HG03045 (cell line): ENCODE results near the gene C10orf120.

Experiments
- ATAC-seq: cut with Tn5 transposase; IDR thresholded peaks from one replicate; pipeline ENCODE4 v1.9.1; 2021; ENCODE audit warnings: mild to moderate bottlenecking, moderate library complexity; ENCODE audit not compliant: unreplicated experiment

C10orf120 gene

GRCh38 chr10:122699796-122700455 lies at the start of gene C10orf120:
Gene C10orf120, minus strand, starts transcription at chr10:122699846. Its CDS starts 56 bp downstream, at chr10:122699790.
- no peak for ATAC-seq

DNA sequence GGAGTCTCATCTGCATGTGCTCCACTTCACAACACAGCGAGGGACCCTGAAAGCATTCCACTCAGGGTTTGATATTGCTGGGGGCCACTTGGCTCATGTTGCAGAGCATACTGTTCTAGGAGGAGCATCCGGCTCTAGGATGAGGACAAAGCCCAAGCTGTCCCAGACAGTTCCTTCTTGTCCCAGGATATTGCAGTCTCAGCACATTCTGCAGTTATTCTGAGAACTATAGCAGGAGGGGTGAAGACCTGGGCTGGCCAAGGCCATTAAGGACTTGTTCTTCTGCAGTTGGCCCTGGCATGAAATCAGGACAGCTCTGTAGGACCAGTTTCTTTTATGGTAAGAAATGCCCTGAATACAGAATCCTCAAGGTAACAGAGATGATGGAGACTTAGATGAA lies 48.9 kb upstream of the C10orf120 start:
- ATAC-seq, result no peak

DNA sequence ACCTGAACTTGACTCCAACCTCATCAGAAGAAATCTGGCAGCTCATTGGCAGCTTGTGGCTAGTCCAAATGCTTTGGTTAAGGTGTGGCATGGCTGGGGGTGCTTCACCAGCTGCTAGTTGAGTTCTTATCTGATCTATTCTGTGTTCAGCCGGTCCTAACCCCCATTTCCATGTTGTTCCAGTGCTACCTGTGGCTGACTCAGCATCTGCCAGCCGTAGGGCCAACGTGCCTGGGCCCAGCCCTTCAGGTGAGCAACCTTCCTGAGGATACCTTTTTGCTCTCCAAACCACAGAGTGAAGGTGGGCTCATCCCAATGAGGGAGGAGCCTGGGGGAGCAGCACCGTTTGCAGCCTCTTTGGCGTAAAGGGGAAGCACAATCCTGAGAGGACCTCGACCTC lies 46.8 kb upstream of the C10orf120 start:
- no peak for ATAC-seq

DNA sequence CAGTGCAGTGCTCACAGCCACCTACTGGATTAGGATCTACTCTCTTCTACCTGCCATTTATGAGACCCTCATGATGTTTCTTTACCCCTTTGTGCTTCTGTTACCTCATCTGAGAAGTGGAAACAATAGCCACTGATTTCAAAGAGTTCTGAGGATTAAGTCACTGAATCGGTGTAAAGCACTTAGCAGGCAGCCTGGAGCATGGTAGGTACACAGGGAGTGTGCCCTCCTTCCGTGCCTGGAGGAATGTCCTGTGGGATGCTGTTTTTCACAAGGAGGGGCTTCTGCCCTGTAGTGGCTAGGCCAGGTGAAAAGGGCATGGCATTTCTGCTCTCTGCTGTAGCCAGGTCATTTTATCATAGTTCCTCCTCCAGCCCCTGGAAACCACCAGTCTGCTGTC lies 44.6 kb upstream of the C10orf120 start:
- no peak for ATAC-seq

DNA sequence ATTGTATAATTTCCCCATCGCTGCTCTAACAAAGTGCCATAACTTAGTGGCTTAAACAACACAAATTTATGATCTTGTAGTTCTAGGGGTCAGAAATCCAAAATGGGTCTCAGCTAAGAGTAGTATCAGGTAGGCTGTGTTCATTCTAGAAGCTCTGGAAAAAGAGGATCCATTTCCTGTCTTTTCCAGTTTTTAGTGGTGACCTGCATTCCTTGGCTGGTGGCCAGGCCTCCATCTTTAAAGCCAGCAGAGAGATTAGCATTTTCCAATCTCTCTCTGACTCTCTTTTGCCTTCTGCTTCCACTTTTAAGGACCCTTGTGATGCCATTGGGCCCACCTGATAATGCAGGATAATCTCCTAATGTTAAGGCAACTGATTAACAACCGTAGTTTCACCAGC lies 41.0 kb upstream of the C10orf120 start:
- ATAC-seq, result no peak

- no peak for ATAC-seq
Observed at GRCh38 chr10:122738031-122738430, 38.4 kb upstream of the C10orf120 start.

GRCh38 chr10:122733931-122734665 lies 34.5 kb upstream of the C10orf120 start:
- ATAC-seq, result no peak

GRCh38 chr10:122733443-122733842 lies 33.8 kb upstream of the C10orf120 start:
- no peak for ATAC-seq

DNA sequence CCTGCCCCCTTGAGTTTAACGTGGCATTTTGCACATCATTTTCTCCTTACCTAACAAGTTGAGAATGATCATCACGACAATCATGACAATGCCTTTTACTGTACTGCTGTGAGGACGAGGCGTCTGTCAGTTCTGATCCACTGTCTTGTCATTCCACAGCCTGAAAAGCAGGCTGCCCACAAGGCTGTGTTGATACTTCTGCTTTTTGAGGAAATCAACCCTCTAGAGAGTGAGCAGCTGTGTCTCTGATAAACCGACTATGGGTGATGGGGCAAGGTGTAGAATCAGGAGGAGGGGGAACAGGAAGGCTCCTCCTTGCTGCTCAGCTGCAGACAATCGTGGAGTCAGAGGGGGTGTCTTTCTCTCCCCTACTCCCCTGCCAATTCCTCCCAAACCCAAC lies 30.6 kb upstream of the C10orf120 start:
- ATAC-seq, result no peak

DNA sequence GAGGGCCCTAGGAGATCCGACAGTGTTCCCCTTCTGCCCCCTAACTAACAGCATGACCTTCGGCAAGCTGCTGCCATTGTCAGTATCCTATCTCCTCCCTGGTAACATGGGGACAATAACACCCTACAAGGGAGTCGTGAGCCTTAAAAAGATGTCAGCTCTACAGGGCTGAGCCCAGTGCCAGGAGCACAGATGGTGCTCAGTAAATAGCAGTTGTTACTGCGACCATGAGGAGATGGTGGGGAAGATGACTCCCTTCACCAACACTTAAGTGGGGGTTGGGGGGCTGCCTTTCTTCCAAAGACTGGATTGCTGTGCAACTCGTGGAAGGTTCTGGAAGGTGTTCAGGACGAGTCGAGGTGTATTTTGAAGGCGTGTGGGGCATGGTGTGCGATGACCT lies 29.5 kb upstream of the C10orf120 start:
- no peak for ATAC-seq

- no peak for ATAC-seq
Observed at GRCh38 chr10:122727426-122727825, 27.8 kb upstream of the C10orf120 start.

- no peak for ATAC-seq
Observed at GRCh38 chr10:122725768-122726167, 26.1 kb upstream of the C10orf120 start.

GRCh38 chr10:122725006-122725405 lies 25.4 kb upstream of the C10orf120 start:
- ATAC-seq, result no peak

- ATAC-seq, result no peak
Observed at GRCh38 chr10:122721111-122721510, 21.5 kb upstream of the C10orf120 start.

DNA sequence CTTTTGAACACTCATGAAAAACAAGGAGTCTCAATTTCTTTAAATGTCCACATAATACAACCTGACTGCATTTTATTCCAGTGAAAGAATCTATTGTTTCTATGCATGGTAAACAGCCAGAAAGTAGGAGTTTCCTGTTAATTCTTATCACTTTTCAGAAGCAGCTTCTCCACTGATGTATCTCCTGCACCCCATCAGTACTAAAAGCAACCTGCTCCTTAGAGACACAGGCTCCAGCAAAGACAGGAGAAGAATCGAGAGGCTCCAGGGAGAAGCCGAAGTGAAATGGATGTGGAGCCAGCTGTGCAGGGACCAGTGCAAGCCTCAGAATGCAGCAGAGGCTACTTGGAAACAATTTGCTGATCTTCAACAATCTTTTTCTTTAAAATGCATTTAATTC lies 16.4 kb upstream of the C10orf120 start:
- ATAC-seq, result no peak

GRCh38 chr10:122715576-122715975 lies 15.9 kb upstream of the C10orf120 start:
- no peak for ATAC-seq

DNA sequence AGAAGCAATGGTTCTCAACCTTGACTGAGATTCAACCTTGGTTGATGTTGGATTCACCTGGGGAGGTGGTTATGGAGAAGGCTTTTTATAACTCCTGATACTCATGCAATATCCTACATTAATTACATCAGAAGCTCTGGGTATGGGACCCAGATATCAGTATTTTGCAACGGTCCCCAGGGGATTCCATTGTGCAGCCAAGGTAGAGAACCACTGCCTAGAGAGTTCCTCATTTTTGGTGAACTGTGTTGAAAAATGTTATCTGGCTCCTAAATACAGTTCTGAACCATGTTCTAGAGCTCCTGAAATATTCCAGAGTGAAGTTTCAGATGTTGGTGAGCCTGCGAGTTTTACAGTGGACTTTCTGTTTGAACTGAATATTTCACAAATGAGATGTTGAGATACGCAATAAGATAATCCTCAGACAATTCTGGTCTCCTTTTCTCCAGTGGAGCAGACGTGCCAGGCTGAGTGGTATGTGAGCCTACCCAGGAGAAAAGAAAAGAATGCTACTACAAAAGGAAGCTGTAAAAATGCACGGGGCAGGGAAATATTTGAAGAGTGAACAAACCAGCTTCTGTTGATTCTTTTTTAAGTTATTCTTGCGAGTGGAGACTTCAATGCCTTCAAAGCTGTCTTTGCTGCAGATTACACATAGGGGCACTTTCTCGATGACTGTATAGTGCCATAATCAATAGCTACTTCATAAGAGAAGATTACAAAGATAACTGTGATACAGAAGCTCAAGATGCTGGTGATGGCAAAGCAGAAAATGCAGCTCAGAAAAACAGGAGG lies 13.6 kb upstream of the C10orf120 start:
- ATAC-seq, result no peak

DNA sequence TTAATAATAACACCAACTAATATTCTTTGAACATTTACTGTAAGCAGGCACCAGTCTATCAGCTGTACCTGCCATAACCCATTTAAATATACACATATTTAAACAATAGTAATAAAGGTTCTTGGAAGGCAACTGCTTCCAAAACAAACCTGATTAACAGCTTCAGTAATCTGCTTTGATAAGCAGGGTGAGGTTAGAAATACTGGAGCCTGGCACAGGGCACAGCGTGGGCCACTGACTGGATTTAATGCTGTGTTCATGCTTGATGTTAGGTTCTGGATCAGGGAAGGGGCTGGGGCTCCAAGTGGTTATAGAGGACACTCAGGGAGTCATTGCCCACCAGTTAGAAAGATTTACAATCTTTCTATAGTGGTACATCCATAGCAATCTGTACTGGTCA lies 10.9 kb upstream of the C10orf120 start:
- ATAC-seq, result no peak

DNA sequence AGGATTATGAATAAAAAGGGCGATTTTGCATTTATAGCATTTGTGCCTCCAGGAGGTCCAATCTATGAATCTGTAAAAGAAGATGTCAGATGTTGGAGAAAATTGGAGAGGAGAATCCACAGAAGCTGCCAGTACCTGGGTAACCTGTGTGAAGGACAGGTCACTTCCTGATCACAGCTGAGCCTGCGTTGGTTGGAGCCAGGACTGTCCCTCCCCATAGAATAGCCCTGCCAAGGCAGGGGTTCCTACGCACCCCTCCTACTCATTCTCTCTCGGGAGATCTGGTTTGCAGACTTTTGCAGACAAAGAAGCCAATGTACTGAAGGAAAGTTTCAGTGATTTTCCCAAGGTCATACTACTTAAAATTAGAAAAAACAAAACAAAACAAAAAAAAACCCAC lies 10.3 kb upstream of the C10orf120 start:
- no peak for ATAC-seq

DNA sequence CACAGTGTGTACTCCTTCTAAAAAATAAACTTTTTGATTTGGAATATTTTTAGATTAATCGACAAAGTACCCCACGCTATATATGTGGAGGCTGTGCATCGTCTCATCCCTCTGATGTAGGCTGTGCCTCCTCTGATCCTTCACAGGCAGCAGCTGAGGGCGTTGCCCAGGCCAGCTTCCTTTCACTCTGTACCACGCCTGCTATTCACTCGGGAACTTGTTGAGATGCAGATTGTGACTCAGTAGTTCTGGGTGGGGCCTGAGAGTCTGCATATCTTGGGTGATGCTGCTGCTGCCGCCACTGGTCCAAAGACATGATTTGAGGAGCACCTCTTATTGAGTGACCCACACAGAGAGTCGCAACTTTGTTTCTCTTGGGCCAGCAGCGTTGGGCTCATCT lies 7.9 kb upstream of the C10orf120 start:
- no peak for ATAC-seq

DNA sequence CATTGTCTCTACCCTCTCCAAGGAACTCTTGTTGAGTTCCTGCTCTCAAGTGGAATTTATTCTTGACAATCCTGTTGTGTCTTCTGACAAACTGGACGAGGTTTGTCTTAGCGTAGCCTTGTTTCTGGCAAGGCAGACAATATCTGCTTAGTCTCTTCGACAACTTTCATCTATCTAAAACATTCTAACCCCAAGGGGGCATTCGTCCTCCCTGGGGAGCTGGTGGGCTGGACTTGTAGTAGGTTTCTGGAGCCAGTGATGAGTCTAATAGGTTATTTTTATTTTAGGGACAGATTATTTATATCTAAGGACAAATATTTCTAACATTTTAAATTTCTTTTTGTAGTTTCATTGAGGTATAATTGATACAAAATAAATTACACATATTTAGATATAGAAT lies 7.3 kb upstream of the C10orf120 start:
- ATAC-seq, result no peak

DNA sequence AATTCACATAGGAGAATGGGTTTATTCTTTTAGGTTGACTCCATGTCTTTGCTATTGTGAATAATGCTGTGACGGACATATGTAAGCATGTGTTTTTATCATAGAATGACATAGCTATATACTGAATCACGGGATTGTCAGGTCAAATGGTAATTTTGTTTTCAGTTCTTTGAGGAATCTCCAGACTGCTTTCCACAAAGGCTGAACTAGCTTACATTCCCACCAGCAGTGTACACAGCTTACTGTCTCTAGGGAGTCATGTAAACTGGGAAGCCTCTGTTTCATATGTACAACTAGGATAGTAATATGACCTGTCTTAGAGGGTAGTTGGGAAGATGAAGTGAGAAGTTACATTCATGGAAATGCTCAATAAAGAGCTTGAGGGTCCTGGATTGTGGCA lies 6.8 kb upstream of the C10orf120 start:
- no peak for ATAC-seq
